ENCODE results near the gene EFL1. TPM values are rescaled to one million over a fixed set of nuclear protein-coding genes. Genes with fewer than 3 reads are reported as not detected.
"Not testable (repeated sequence)": the region's sequence is repeated elsewhere in the genome, so short reads cannot be mapped to it uniquely, and the experiment has no call there.

EFL1 gene
- total and polyA plus RNA-seq, 4 donors = 3.2 to 10.1 (median 6.1) TPM

GRCh38 chr15:82197733-82198594, 64.6 kb downstream of the EFL1 start:
- 34% methylated on average over 8 of the region's 8 CpGs for WGBS
- Histone ChIP-seq H3K9ac (ENCODE audit: low read depth in 1 of 2, low read length in 2 of 2) (no peak overlapping the region), H3K36me3 (ENCODE audit: control insufficient read depth in 4 of 4, insufficient read depth in 3 of 4, low read depth in 1 of 4, low read length in 3 of 4) (no peaks in the 10 kb centered on the region), H3K4me3 (ENCODE audit: low read depth in 1 of 3, low read length in 3 of 3) (no peak overlapping the region), H3K4me1 (ENCODE audit: control insufficient read depth in 4 of 4, insufficient read depth in 4 of 4, low read length in 3 of 4) (no peaks in the 10 kb centered on the region), H3K9me3 (ENCODE audit: control insufficient read depth in 4 of 4, low read length in 3 of 4) (no peaks in the 10 kb centered on the region), H3K27me3 (ENCODE audit: control insufficient read depth in 4 of 4, insufficient read depth in 4 of 4, low read length in 3 of 4) (no peaks in the 10 kb centered on the region), H3K27ac (ENCODE audit: low read depth in 1 of 2, low read length in 2 of 2) (no peak overlapping the region)
- TF ChIP-seq HNF4A (conservative IDR thresholded peaks at IDR 0.05) = peak in 1 of 2 donors; percentile 7
- no peak for TF ChIP-seq SP1 (IDR thresholded peaks at IDR 0.05)
- TF ChIP-seq, protein P1, sequence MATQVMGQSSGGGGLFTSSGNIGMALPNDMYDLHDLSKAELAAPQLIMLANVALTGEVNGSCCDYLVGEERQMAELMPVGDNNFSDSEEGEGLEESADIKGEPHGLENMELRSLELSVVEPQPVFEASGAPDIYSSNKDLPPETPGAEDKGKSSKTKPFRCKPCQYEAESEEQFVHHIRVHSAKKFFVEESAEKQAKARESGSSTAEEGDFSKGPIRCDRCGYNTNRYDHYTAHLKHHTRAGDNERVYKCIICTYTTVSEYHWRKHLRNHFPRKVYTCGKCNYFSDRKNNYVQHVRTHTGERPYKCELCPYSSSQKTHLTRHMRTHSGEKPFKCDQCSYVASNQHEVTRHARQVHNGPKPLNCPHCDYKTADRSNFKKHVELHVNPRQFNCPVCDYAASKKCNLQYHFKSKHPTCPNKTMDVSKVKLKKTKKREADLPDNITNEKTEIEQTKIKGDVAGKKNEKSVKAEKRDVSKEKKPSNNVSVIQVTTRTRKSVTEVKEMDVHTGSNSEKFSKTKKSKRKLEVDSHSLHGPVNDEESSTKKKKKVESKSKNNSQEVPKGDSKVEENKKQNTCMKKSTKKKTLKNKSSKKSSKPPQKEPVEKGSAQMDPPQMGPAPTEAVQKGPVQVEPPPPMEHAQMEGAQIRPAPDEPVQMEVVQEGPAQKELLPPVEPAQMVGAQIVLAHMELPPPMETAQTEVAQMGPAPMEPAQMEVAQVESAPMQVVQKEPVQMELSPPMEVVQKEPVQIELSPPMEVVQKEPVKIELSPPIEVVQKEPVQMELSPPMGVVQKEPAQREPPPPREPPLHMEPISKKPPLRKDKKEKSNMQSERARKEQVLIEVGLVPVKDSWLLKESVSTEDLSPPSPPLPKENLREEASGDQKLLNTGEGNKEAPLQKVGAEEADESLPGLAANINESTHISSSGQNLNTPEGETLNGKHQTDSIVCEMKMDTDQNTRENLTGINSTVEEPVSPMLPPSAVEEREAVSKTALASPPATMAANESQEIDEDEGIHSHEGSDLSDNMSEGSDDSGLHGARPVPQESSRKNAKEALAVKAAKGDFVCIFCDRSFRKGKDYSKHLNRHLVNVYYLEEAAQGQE (IDR thresholded peaks at IDR 0.05) = no peak
- TF ChIP-seq MAX (IDR thresholded peaks at IDR 0.05) = no peak
- no peak for TF ChIP-seq RXRA (IDR thresholded peaks at IDR 0.05)
- peak; percentile 84 to 91 for TF ChIP-seq RAD21 (IDR thresholded peaks at IDR 0.05)
- peak; percentile 76 for TF ChIP-seq CTCF (IDR thresholded peaks at IDR 0.05; ENCODE audit: low read depth, low read length, missing input control)
- DNase-seq (ENCODE audit: low spot score) = peak; percentile 72

GRCh38 chr15:82196353-82196752, 66.2 kb downstream of the EFL1 start:
- H3K36me3 ChIP-seq (ENCODE audit: control insufficient read depth in 4 of 4, insufficient read depth in 3 of 4, low read depth in 1 of 4, low read length in 3 of 4) = no peaks in the 10 kb centered on the region
- 77% methylated on average over 2 of the region's 2 CpGs for WGBS
- no peak for DNase-seq (ENCODE audit: low spot score)
- H3K4me3 ChIP-seq (ENCODE audit: low read depth in 1 of 3, low read length in 3 of 3) = no peak overlapping the region
- H3K27me3 ChIP-seq (ENCODE audit: control insufficient read depth in 4 of 4, insufficient read depth in 4 of 4, low read length in 3 of 4) = no peaks in the 10 kb centered on the region
- no peak for TF ChIP-seq RXRA (IDR thresholded peaks at IDR 0.05)
- TF ChIP-seq CTCF (IDR thresholded peaks at IDR 0.05; ENCODE audit: low read depth, low read length, missing input control) = no peak
- TF ChIP-seq HNF4G (IDR thresholded peaks at IDR 0.05) = no peak
- no peak for TF ChIP-seq JUND (IDR thresholded peaks at IDR 0.05)
- no peak for TF ChIP-seq SP1 (IDR thresholded peaks at IDR 0.05)
- no peak overlapping the region for H3K27ac ChIP-seq (ENCODE audit: low read depth in 1 of 2, low read length in 2 of 2)
- H3K4me1 ChIP-seq (ENCODE audit: control insufficient read depth in 4 of 4, insufficient read depth in 4 of 4, low read length in 3 of 4) = no peaks in the 10 kb centered on the region
- no peaks in the 10 kb centered on the region for H3K9me3 ChIP-seq (ENCODE audit: control insufficient read depth in 4 of 4, low read length in 3 of 4)
- no peak overlapping the region for H3K9ac ChIP-seq (ENCODE audit: low read depth in 1 of 2, low read length in 2 of 2)

DNA sequence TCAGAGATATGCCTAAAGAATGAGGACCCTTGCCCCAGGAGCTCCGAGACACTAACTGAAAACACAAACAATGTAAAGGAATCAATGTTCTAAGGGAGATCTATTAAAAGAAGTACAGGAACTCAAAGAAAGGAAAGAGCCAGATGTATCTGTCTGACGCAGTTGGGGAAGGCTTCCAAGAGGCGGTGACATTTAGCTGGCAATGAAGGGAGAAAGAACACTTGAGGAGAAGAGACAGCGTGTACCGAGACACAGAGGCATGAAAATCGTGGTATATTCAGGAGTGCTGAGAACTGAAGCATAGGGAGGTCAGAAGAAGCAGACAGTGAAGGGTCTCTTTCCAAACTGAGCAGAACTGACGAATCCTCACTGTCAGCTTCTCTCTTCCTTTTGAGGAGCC, 66.7 kb downstream of the EFL1 start:
- not testable (repeated sequence) for H3K9me3 ChIP-seq (ENCODE audit: control insufficient read depth in 4 of 4, low read length in 3 of 4); H3K36me3 ChIP-seq (ENCODE audit: control insufficient read depth in 4 of 4, insufficient read depth in 3 of 4, low read depth in 1 of 4, low read length in 3 of 4); H3K4me3 ChIP-seq (ENCODE audit: low read depth in 1 of 3, low read length in 3 of 3); H3K4me1 ChIP-seq (ENCODE audit: control insufficient read depth in 4 of 4, insufficient read depth in 4 of 4, low read length in 3 of 4); H3K9ac ChIP-seq (ENCODE audit: low read depth in 1 of 2, low read length in 2 of 2); H3K27me3 ChIP-seq (ENCODE audit: control insufficient read depth in 4 of 4, insufficient read depth in 4 of 4, low read length in 3 of 4); DNase-seq (ENCODE audit: low spot score); H3K27ac ChIP-seq (ENCODE audit: low read depth in 1 of 2, low read length in 2 of 2)
- WGBS = 92% methylated on average over 7 of the region's 7 CpGs

- DNase-seq (ENCODE audit: low spot score); H3K9me3 ChIP-seq (ENCODE audit: control insufficient read depth in 4 of 4, low read length in 3 of 4); H3K9ac ChIP-seq (ENCODE audit: low read depth in 1 of 2, low read length in 2 of 2); H3K4me3 ChIP-seq (ENCODE audit: low read depth in 1 of 3, low read length in 3 of 3); H3K36me3 ChIP-seq (ENCODE audit: control insufficient read depth in 4 of 4, insufficient read depth in 3 of 4, low read depth in 1 of 4, low read length in 3 of 4); H3K27ac ChIP-seq (ENCODE audit: low read depth in 1 of 2, low read length in 2 of 2); H3K4me1 ChIP-seq (ENCODE audit: control insufficient read depth in 4 of 4, insufficient read depth in 4 of 4, low read length in 3 of 4); H3K27me3 ChIP-seq (ENCODE audit: control insufficient read depth in 4 of 4, insufficient read depth in 4 of 4, low read length in 3 of 4): not testable (repeated sequence)
- WGBS = 81% methylated on average over 6 of the region's 6 CpGs
Observed at GRCh38 chr15:82194488-82194887, 68.0 kb downstream of the EFL1 start.

GRCh38 chr15:82193435-82193834, 69.1 kb downstream of the EFL1 start:
- not testable (repeated sequence) for H3K9ac ChIP-seq (ENCODE audit: low read depth in 1 of 2, low read length in 2 of 2); H3K9me3 ChIP-seq (ENCODE audit: control insufficient read depth in 4 of 4, low read length in 3 of 4); DNase-seq (ENCODE audit: low spot score); H3K4me1 ChIP-seq (ENCODE audit: control insufficient read depth in 4 of 4, insufficient read depth in 4 of 4, low read length in 3 of 4); H3K27ac ChIP-seq (ENCODE audit: low read depth in 1 of 2, low read length in 2 of 2); H3K4me3 ChIP-seq (ENCODE audit: low read depth in 1 of 3, low read length in 3 of 3); H3K36me3 ChIP-seq (ENCODE audit: control insufficient read depth in 4 of 4, insufficient read depth in 3 of 4, low read depth in 1 of 4, low read length in 3 of 4); H3K27me3 ChIP-seq (ENCODE audit: control insufficient read depth in 4 of 4, insufficient read depth in 4 of 4, low read length in 3 of 4)
- no CpG with 5 or more reads among the region's 1 CpG for WGBS

All from liver (tissue), 9 donors.